IPS-15b (cell line): Measurements from ENCODE around the gene OSBPL7.

ENCODE experiments used
- H3K27me3 ChIP-seq: one replicate; pipeline ENCODE4 v1.6.1; 2013; ENCODE audit warnings: low read length; ENCODE audit not compliant: control insufficient read depth, insufficient read depth
- H3K36me3 ChIP-seq: one replicate; pipeline ENCODE4 v1.6.1; 2013; ENCODE audit warnings: low read length; ENCODE audit not compliant: control insufficient read depth, insufficient read depth
- H3K4me1 ChIP-seq: one replicate; pipeline ENCODE4 v1.6.1; 2013; ENCODE audit warnings: mild to moderate bottlenecking, low read length; ENCODE audit not compliant: control insufficient read depth, insufficient read depth
- H3K4me3 ChIP-seq: one replicate; pipeline ENCODE4 v1.5.1; 2013; ENCODE audit warnings: low read depth, low read length
- H3K9ac ChIP-seq: one replicate; pipeline ENCODE4 v1.6.1; 2013; ENCODE audit warnings: low read depth, mild to moderate bottlenecking, low read length
- H3K9me3 ChIP-seq: one replicate; pipeline ENCODE4 v1.6.1; 2013; ENCODE audit warnings: mild to moderate bottlenecking, low read length; ENCODE audit not compliant: control insufficient read depth, insufficient read depth

The OSBPL7 gene

DNA sequence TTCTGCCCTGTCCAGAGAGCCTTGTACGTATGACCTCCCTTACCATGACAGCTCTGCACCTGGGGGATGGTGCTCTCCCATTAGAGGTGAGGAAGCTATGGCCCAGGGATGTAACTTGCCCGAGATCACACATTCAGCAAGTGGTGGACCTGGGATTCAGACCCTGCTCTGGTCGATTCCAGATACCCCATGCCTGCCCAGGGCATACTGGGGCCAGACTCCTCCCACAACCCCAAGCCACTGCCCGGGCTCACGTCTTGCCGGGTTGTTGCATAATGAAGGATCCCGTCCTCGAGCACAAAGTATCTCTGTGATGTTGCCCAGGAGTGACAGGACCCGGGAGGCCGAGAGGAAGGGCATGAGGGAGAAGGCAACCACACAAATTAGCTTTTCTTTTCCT lies 2.1 kb downstream of the OSBPL7 start:
- Histone ChIP-seq H3K4me1 (peaks cover 2% of the 10 kb centered on the region), H3K27me3 (no peaks in the 10 kb centered on the region), H3K36me3 (peaks cover 10% of the 10 kb centered on the region), H3K9ac (no peak overlapping the region), H3K9me3 (no peaks in the 10 kb centered on the region), H3K4me3 (no peak overlapping the region)

GRCh38 chr17:47818002-47818695 lies 3.4 kb downstream of the OSBPL7 start:
- H3K4me3 ChIP-seq = no peak overlapping the region
- no peaks in the 10 kb centered on the region for H3K27me3 ChIP-seq
- peaks cover 2% of the 10 kb centered on the region for H3K4me1 ChIP-seq
- H3K9ac ChIP-seq = no peak overlapping the region
- H3K9me3 ChIP-seq = no peaks in the 10 kb centered on the region
- H3K36me3 ChIP-seq = peaks cover 12% of the 10 kb centered on the region

DNA sequence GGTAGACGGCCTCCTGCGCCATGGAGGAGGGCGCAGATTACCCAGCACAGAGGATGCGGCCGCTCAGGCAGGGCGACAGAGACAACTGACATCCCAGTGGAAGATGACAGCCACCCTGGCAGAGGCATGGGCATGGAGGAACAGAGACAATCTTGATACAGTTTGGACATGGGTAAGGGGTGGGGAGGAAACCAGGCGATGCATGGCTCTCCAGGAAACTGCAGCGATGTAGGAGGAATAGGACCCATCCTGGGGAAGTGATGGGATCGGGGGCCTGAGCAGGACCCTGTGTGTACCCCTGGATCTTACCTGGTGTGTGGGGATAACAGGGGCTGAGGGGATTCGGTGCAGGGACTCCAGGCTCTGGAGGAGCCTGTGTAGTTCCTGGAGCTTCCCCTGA lies 4.6 kb downstream of the OSBPL7 start:
- no peaks in the 10 kb centered on the region for H3K27me3 ChIP-seq
- no peaks in the 10 kb centered on the region for H3K9me3 ChIP-seq
- H3K4me3 ChIP-seq = no peak overlapping the region
- H3K36me3 ChIP-seq = peaks cover 10% of the 10 kb centered on the region
- no peak overlapping the region for H3K9ac ChIP-seq
- H3K4me1 ChIP-seq = peaks cover under 1% of the 10 kb centered on the region

GRCh38 chr17:47816111-47816735 lies 5.4 kb downstream of the OSBPL7 start:
- H3K9me3 ChIP-seq = no peaks in the 10 kb centered on the region
- H3K27me3 ChIP-seq = no peaks in the 10 kb centered on the region
- peaks cover 13% of the 10 kb centered on the region for H3K36me3 ChIP-seq
- no peak overlapping the region for H3K9ac ChIP-seq
- no peak overlapping the region for H3K4me3 ChIP-seq
- H3K4me1 ChIP-seq = no peaks in the 10 kb centered on the region

- no peaks in the 10 kb centered on the region for H3K9me3 ChIP-seq
- H3K9ac ChIP-seq = no peak overlapping the region
- H3K27me3 ChIP-seq = no peaks in the 10 kb centered on the region
- no peak overlapping the region for H3K4me3 ChIP-seq
- H3K36me3 ChIP-seq = peaks cover 14% of the 10 kb centered on the region
- no peaks in the 10 kb centered on the region for H3K4me1 ChIP-seq
These were observed 6.3 kb downstream of the OSBPL7 start for GRCh38 chr17:47815106-47815918.

GRCh38 chr17:47813512-47814031 lies 8.0 kb downstream of the OSBPL7 start:
- no peaks in the 10 kb centered on the region for H3K4me1 ChIP-seq
- no peak overlapping the region for H3K4me3 ChIP-seq
- H3K36me3 ChIP-seq = peaks cover 14% of the 10 kb centered on the region
- no peaks in the 10 kb centered on the region for H3K27me3 ChIP-seq
- no peaks in the 10 kb centered on the region for H3K9me3 ChIP-seq
- H3K9ac ChIP-seq = no peak overlapping the region

DNA sequence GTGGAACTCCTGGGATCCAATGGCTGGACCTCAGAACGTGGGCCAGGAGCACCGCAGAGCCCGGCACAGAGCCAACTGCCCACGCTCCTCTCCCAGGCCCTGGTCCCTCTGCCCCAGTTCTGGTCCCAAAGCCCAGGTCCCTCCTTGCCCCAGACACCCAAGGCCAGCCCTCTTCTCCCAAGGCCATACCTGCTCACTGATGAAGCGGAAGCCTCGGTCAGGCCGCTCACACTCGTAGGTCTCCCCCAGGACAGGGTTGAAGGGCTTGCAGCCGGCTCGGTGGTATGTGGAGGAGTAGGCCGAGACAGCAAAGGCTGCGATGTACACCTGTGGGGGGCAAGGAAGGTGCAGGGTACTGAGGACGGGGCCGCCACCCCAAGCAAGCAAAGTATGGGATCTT lies 8.5 kb downstream of the OSBPL7 start:
- Histone ChIP-seq H3K9ac (no peak overlapping the region), H3K27me3 (no peaks in the 10 kb centered on the region)

GRCh38 chr17:47812146-47812920 lies 9.3 kb downstream of the OSBPL7 start:
- Histone ChIP-seq H3K9me3 (no peaks in the 10 kb centered on the region), H3K36me3 (peaks cover 14% of the 10 kb centered on the region), H3K4me3 (no peak overlapping the region), H3K4me1 (no peaks in the 10 kb centered on the region), H3K9ac (no peak overlapping the region), H3K27me3 (no peaks in the 10 kb centered on the region)

More for the DNA sequence above, 8.5 kb downstream of the OSBPL7 start:
- Histone ChIP-seq H3K36me3 (peaks cover 14% of the 10 kb centered on the region), H3K4me1 (no peaks in the 10 kb centered on the region), H3K4me3 (no peak overlapping the region), H3K9me3 (no peaks in the 10 kb centered on the region)

- no peaks in the 10 kb centered on the region for H3K4me1 ChIP-seq
- no peak overlapping the region for H3K4me3 ChIP-seq
- H3K36me3 ChIP-seq = peaks cover 11% of the 10 kb centered on the region
- H3K27me3 ChIP-seq = no peaks in the 10 kb centered on the region
- no peak overlapping the region for H3K9ac ChIP-seq
- no peaks in the 10 kb centered on the region for H3K9me3 ChIP-seq
These were observed 9.9 kb downstream of the OSBPL7 start for GRCh38 chr17:47811709-47812108.

- Histone ChIP-seq H3K9ac (no peak overlapping the region), H3K9me3 (no peaks in the 10 kb centered on the region), H3K4me3 (no peak overlapping the region), H3K4me1 (no peaks in the 10 kb centered on the region), H3K36me3 (peaks cover 7% of the 10 kb centered on the region), H3K27me3 (no peaks in the 10 kb centered on the region)
These were observed 10.5 kb downstream of the OSBPL7 start for GRCh38 chr17:47810901-47811635.
